Umbilical cord (tissue), 2 donors: ENCODE data around the gene METTL13. TPM values are rescaled to one million over a fixed set of nuclear protein-coding genes. Genes with fewer than 3 reads are reported as not detected.

Experiments
- DNase-seq: peaks from one replicate; pipeline ENCODE4 v3.0.0-alpha.2; 2015; ENCODE audit warnings: low spot score
- total RNA-seq: library from RNA; depleted of rRNA; stranded (reverse); fragments of >200 nt; gene quantifications from one replicate; pipeline ENCODE4 v1.2.3, GENCODE V29; 2014; ENCODE audit warnings: low replicate concordance; ENCODE audit not compliant: insufficient read depth

The METTL13 gene
- total RNA-seq, 1 donor from 2014 or later = 9.4 TPM

GRCh38 chr1:171801487-171801891 is 20.0 kb downstream of the METTL13 start:
- DNase-seq = peak; percentile 43

- no peak for DNase-seq
Observed at GRCh38 chr1:171802207-171802606, 20.7 kb downstream of the METTL13 start.

- peak; percentile 40 for DNase-seq
Observed at GRCh38 chr1:171803045-171803444, 21.6 kb downstream of the METTL13 start.

DNA sequence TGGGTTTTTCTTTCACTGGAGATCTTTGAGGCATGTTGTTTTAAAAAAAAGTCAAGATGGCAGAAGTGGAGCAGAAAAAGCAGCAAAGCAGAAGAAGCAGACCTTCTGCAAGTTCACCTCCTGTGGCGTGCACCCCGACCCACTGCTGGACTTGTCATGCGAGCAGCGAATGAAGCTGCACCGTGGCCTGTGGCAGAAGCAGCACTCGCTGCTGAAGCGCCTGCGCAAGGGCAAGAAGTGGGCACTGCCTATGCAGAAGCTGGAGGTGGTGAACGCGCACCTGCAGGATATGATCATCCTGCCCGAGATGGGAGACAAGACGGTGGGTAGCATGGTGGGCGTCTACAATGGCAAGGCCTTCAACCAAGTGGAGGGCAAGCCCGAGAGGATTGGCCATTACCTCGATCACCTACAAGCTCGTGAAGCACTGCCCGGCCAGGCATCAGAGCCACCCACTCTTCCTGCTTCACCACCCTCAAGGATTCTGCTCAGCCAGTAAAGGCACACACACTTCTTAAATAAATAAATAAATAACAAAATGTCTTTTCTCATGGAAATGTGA is 22.1 kb downstream of the METTL13 start:
- no peak for DNase-seq

- DNase-seq = no peak
Observed at GRCh38 chr1:171805395-171806115, 24.1 kb downstream of the METTL13 start.

DNA sequence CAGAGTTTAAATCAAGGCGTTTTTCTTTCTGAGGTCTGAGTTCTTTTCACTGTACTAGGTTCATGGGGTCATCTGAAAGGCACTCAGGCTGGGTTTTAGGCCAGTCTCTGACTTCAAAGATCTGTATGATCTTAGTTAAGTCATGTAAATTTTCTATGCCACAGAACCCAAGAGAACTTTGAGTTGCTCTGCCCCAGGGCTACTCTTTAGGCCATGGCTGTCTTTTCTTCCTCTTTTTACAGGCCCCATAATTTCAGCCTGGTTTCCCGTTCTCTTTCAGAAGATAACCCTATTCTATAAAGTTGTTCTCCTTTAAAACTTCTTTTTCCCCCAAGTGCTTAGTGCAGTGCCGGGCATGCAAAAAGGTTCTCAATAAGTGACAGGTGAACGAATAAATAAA is 26.1 kb downstream of the METTL13 start:
- no peak for DNase-seq

DNA sequence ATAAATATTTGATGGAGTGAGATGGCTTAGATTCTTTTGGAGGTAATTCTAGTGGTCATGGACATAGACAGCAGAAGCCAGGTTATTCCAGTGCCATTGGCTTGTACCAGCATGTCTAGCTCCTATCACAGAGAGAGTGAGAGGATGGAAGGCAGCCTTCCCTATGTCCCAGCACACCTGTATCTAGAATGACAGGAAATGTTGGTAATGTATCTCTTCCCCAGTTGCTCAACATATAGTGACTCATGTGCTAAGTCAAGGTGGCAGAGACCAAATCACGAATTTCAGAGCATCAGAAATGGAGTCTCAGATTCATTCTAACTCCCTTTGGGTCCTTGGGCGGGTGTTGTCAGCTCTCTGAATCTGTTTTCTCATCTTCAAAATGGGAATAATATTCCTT is 28.4 kb downstream of the METTL13 start:
- no peak for DNase-seq

- no peak for DNase-seq
Observed at GRCh38 chr1:171811672-171812071, 30.2 kb downstream of the METTL13 start.

DNA sequence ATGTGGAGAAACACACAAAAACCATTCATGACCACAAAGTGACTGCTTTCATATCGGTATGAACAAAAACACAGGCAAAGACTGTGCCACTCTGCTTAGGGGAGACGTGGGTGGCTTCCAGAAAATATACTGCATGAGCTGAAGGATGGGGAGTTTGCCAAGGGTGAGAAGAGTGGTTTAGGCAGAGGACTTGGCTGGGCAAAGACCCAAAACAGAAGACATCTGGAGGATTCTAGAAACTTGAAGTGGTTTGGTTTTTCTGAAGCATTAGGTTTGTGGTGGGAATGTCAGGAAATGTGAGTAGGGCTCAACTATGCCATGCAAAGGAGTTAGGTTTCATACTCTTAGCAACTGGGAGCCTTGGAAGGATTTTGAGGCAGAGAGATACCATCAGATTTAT is 33.2 kb downstream of the METTL13 start:
- DNase-seq = no peak

DNA sequence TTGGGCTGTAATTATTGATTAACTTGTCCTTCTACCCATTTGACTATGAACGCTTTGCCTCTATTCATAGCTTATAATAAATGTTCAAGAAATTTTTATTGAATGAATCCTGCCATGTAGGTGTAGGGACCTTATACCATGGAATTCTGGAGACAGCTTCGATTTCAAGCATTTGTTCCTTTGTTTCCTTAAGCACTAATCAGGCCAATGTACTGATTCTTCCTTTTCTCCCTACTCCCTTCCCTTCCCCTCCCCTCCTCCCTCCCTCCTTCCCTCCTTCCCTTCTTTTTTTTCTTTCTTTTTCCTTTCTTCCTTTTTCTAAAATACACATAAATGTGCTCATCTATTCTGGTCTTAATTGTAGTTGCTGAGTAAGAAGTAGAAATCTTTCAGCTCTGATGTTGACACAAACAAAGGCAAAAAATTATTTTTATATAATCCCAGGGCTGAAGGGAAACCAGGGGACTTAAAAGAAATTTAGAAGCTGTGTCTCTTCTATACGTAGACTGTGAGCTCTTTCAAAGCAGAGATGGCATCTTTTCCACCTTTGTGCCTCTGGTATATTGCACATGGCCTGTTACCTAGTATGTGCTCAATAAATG is 34.9 kb downstream of the METTL13 start:
- DNase-seq = no peak

GRCh38 chr1:171817511-171818265 is 36.2 kb downstream of the METTL13 start:
- no peak for DNase-seq

- DNase-seq = no peak
Observed at GRCh38 chr1:171819946-171820345, 38.5 kb downstream of the METTL13 start.

DNA sequence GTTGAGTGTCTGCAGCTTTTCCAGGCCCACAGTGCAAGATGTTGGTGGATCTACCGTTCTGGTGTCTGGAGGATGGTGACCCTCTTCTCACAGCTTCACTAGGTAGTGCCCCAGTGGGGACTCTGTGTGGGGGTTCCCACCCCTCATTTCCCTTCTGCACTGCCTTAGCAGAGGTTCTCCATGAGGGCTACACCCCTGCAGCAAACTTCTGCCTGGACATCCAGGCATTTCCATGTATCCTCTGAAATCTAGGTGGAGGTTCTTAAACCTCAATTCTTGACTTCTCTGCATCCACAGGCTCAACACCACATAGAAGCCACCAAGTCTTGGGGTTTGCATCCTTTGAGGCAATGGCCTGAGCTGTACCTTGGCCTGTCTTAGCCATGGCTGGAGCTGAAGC is 45.5 kb downstream of the METTL13 start:
- no peak for DNase-seq

DNA sequence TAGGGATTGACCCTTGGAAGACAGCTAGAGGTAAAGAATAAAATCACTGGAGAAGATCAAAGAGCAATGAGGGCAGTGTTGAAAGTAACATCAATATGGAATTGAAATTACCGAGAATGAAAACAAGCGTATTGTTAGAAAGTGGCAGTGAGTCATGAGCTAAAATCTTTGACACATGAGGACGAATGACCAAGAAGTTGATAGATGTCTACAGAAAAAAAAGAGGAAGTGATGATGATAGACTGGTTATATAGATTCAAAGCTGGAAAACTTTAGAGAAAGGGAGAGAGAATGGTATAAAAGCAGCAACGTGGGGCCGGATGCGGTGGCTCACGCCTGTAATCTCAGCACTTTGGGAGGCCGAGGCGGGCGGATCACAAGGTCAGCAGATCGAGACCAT is 47.3 kb downstream of the METTL13 start:
- no peak for DNase-seq

DNA sequence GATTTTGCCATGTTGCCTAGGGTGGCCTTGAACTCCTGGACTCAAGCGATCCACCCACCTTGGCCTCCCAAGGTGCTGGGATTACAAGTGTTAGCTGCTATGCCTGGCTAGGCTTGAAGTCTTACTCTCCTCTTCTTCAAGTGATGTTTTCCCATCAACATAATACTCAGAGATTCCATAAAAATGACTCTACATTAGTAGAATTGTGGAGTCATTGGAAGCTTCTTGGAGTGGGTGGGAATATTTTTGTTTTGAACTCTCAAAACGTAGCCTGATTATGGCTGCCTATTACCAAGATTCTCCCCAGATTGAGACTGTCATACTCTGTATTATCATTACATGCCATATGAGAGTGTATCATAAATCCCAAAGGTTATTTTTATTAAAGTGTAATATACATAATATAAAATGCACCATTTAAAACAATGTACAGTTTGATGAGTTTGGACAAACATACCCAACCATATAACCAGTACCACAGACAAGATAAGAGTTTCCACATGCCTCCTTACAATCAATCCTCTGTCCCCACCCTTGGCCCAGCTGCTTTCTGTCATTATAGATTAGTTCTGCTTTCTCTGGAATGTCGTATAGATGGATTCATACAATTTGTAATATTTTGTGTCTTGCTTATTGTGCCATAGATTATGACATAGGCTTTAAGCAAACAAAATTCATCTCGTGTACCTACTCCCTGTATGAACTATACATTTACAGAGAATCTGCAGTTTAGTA is 51.8 kb downstream of the METTL13 start:
- DNase-seq = no peak

DNA sequence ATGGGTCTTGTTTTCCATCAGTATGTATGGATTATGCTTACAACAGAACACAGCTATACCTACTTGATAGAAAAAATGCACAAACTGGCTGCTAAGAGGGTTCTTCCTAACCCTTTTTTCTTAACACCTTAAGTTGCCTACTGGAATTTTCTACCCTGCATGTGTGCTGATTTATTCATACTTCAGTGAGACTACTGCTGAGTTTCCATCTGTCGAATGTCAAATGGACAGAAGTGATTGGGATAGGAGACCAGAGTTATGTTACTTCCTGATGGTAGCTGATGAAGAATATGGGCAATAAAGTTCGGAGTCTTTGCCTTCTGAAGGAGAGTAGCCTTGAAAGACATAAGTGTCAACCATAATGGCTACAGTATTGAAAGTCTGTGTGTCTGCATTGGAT is 53.4 kb downstream of the METTL13 start:
- no peak for DNase-seq

DNA sequence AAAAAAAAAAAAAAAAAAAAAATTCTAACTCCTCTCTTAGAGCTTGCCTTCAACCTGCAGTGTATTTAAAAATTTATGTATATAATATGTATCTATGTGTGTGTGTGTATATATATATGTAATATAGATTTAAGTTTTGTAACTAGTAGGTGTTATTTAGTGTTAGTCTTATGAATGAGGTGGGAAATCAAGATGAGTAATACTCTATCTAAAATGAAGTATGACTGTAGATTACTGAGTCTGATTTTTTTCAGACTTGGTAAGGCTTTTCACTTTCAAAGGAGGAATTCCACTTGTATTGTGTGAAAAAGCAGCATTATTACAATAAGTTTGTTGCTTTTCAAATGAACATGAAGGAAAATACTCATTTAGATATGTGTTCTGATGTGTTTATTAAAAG is 54.4 kb downstream of the METTL13 start:
- DNase-seq = no peak

- DNase-seq = peak; percentile 73
Observed at GRCh38 chr1:171841050-171841910, 59.8 kb downstream of the METTL13 start, which contains the start of gene DNM3. TSS of gene DNM3 (plus strand) at chr1:171841498. CDS start at chr1:171841657, 159 bp downstream.

- DNase-seq = peak; percentile 7
Observed at GRCh38 chr1:171841931-171842761, 60.7 kb downstream of the METTL13 start.

GRCh38 chr1:171844381-171844780 is 62.9 kb downstream of the METTL13 start:
- DNase-seq = no peak
